DMS53 treated with DMSO at 0.1 percent for 48 hours (cell line): ENCODE results near the gene IL2RA.

Source experiments
- DNase-seq: peaks from one replicate; lab custom pipeline; 2025; ENCODE audit not compliant: unreplicated experiment; lab: John Stamatoyannopoulos, UW

Gene IL2RA

DNA sequence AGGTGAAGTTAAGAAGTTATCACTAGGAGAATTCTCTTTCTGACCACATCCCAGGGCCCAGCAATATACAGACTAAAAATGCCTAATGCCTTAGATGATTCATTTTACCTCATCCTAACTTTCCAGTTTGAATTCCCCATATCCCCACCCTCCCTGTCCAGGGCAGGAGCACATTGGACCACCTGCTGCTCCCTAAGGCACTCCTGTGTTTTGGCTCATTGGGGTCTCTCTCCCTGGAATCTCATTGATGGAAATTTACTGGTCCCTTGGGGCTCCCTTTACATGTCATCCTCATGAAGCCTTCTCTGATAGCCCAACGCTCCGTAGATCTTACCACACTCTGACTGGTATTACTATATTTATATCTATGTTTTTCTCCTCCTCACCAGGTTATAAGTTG is 2.7 kb downstream of the IL2RA start:
- no peak for DNase-seq

DNA sequence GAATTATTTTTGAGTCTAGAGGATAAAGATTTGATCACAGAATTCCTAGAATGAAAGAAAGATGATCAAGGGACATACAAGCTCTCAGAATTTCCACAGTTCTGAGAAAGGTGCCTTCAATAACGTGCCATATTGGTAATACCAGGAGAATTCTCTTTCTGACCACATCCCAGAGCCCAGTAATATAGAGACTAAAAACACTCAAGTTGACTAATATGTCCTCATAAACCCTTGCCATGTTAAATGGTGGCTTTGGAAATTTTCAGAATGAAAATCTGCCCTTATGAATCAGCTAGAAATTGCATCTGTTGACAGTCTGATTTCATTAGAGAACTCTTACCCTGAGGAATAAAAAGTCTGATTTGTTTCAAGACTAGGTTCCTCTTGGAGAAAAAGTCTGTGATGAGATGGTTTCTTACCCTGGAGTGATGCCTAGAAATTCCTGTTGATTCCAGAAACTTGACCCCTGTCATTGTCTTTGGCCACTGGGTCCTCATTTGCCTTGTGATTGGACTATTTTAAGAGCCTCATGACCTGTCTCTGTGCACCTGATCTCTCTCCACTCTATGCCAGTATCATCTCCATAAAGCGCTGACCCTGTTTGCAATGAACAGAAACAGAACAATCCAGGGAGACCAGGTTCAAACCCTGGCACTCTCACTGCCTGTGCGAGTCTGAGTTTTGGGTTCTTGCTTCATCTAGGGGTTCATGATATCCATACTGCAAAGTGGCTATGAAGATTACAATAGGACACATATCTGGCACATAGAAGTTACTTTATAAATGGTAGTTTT is 3.3 kb downstream of the IL2RA start:
- no peak for DNase-seq

DNA sequence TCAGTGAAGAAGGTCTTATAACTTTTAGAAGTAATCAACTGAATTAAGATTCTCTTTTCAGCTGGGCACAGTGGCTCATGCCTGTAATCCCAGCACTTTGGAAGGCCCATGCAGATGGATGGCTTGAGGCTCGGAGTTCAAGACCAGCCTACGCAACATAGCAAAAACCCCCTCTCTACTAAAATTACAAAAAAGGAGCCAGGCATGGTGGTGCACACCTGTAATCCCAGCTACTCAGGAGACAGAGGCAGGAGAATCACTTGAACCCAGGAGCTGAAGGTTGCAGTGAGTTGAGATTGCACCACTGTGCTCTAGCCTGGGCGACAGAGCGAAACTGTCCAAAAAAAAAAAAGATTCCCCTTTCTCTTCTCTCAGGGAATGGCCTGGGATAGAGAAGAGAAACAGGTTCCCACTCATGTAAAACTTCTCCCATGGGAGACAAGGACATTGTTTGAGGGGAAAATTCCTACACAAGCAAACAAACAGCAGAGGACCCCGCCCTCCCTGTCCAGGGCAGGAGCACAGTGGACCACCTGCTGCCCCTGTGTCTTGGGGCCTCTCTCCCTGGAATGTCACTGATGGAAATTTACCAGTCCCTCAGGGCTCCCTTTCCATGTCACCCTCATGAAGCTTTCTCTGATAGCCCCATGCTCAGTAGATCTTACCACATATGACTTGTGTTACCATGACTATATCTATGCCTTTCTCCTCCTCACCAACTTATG is 5.6 kb downstream of the IL2RA start:
- DNase-seq = no peak

DNA sequence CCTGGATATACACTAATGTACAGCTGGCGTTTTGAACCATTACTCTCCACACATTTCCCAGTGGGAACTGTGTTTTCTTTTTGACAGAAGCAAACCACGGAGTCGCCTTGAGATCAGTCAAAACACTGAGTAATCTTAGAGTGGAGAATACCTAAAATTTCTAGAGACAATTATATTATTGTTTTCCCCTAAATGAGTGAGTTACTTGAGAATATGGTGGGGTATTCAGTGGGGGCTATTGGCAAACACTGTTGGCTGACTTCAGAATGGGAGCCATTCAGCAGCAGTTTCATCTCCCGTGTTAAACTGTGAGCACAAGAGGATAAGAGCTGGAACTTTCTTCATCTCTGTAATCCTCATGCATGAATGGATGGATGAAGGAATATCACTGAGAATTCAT is 6.2 kb downstream of the IL2RA start:
- no peak for DNase-seq

DNA sequence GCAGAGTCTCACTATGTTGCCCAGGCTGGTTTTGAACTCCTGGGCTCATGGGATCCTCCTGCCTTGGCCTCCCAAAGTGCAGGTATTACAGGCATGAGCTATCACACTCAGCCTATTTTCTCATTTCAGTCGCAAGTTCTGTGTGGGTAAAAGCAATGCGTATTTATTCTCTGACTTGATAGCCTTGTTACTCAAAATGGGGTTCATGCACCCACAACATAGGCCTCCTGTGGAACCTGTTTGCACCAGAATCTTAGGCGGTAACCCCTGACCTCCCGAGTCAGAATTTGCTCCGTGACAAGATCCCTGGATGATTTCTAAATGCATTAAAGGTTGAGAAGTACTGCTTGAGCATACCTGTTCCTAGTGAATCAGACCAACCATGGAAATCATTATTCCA is 7.3 kb downstream of the IL2RA start:
- no peak for DNase-seq

DNA sequence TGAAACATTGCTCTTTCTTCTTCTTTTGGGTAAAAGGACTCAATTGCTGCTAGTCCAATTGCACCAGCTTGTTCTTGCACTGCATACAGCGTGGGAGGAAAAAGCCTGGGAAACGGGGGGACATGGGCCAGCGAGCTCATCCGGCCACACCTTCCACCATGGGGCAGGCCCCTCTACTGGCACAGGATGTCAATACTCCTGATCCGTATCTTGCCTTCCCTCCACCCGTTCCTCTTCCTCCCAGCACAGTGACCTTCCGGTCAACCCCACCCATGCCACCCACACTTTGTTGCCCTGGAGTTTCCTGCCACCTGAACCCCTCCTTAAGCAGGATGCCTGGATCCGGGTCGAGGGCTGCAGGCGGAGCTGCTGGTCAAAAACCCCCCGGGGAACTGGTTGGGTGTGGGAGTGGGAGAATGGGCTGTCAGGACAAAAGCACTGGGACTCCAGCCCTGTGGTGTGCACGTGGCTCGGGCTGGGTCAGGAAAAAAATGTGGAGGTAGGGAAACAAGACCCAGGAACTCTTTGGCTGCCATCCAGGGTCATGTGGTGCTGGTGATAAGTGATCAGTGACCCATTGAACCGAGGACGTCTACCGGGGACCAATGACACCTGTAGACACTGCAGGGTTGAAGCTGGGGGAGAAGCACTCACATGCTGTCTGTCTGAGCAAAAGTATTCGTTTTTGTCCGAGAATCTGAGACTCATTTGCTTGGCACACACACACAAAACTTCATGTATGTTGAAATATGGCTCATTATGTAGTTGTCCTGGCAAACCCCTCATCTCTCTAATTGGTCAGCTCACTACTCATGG is 8.1 kb downstream of the IL2RA start:
- no peak for DNase-seq

DNA sequence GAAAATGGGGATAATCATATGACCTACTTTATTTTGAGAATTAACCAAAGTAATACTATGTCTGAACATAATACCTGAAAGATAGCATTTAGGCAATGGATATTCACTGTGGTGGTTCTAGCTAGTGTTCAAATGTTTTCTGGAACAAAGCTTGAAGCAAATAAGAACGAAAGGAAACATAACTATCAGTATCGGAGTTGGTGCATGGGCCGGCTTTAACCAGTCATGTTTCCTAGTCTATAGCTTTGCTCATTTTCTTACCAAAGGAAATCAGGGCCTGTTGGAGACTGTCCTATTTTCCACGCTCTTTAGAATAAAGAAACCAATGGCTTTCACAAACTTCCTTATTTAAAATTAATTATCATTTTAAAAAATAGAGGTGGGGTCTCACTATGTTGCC is 8.9 kb downstream of the IL2RA start:
- DNase-seq = no peak

DNA sequence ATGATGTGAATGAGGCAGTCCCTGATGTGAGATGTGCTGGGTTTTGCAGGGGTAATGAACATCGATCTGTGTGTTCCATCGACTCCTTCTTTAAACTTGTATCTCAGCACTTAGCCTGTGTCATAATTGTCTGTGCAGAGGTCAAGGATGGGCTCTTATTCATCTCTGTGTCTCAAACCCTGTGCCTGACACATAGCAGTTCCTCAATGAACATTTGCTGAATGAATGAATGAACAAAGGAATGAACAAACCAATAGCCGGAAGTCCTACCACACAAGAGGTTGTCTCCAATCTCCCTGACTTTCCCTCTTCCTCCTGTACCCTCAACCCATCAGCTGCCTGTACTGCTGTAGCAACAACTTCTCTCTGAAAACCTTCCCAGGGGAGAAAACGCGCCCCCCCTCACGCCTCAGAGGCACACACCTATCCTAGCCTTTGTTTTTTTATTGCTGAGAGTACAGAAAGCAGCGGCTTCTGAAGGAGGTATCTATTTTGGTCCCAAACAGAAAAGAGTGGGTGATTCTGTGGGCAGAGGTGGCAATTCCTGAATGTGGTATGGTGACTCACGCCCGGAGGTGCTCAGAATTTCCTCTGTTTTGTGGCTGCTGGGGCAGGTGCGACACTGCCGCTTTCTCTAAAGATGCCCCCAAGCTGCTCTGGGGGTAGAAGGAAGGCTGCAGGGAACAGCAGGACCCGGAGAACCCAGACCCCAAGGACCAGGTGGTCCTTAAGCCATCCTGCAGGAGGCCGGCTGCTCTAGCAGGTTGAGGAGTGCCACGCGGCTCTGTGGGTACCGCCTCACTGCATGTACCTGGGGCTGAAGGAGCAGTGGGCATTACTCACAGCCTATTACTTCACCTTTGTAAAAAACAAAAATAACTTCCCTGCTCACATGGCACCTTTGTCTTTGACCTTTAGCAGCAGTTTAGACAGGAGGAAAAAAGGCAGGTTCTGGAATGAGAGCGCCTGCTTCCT is 9.6 kb downstream of the IL2RA start:
- no peak for DNase-seq

DNA sequence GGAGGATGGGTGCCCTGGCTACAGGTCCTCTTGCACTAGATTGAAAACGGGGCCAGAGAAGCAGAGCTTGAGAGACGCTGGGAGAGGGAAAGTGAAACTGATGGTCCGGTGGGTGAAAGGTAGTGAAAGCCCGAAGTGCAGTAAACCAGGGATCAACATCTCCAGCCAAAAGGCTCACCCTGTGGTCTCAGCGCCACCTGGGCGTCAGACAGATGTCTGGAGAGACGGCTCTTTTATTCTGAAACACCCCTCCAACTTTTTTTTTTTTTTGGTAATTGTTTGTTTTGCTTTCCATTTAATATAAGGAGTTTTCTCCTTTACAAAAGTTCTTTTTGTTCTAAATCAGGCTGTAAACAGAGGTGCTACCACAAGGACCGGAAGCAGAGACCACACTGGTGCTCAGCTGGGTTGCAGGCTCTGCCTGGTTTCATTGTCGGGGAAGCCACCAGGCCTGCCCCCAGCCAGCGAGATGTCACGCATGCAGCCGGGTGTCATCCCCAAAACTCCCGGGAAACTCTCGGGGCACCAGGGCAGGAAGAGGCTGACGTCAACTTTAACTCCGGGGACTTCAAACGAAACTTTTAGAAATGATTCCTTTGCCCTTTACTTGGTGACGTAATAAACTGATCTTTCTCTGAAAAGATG is 11.2 kb downstream of the IL2RA start:
- peak; percentile 58 for DNase-seq

DNA sequence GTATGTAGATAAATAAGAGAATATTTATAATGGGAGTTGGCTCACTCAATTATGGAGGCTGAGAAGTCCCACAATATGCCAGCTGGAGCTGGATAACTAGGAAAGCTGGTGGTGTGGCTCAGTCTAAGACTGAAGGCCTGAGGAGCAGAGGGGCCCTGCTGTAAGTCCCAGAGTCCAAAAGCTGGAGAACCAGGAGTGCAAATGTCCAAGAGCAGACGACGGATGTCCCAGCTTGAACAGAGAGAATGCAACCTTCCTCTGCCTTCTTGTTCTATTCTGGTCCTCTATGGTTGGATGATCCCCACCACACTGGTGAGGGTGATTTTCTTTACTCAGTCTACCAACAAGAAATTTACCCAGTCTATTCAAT is 13.2 kb downstream of the IL2RA start:
- no peak for DNase-seq

DNA sequence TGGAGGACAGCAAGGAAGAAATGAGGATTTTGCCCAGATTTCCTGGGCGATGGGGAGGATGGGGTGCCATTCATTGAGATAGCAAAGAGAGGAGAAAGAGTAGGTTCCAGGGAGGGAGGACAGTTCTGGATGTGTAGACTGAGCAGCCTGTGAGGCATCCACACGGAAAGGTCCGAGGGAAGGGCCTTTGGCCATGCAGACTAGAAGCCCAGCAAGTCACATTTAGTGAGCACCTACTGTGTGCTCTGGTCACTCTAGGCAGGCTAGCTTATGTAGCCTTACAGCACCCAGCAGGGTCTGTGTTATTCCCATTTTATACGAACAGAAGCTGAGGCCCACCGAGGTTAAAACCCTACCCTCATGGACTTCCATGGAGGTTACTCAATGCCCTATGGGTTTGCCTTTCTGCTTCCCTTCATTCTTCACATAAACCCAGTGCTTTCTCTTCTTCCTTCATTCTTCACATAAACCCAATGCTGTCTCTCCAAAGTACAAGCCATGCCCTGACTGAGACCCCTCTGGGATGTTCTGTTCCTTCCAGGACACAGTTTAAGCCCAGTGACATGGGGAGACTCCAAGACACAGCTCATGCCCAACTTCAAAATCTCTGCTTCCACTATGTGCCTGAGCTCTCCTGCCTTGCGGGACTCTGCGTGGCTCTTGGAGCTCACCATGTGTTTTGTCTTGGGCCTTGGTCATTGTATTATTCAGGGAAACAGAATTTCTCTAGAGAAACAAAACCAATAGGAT is 13.7 kb downstream of the IL2RA start:
- DNase-seq = no peak

DNA sequence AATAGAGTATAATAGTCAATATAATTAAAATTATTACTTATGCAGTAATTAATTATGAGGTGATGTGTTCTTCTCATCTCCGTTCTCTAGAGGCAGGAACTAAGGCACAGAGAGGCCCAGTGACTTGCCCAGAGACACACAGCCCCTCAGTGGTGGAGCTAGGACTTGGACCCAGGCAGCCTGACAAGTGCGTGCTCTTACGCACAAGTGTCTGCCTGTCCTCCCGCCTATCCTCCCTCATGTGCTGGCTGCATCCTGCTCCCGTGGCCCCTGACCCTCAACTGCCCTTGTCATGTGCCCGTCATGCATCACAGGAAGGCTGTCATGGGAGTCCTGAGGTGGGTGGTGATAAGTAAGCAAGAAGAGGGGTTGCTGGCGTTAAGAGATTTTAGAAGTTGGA is 14.3 kb downstream of the IL2RA start:
- no peak for DNase-seq

DNA sequence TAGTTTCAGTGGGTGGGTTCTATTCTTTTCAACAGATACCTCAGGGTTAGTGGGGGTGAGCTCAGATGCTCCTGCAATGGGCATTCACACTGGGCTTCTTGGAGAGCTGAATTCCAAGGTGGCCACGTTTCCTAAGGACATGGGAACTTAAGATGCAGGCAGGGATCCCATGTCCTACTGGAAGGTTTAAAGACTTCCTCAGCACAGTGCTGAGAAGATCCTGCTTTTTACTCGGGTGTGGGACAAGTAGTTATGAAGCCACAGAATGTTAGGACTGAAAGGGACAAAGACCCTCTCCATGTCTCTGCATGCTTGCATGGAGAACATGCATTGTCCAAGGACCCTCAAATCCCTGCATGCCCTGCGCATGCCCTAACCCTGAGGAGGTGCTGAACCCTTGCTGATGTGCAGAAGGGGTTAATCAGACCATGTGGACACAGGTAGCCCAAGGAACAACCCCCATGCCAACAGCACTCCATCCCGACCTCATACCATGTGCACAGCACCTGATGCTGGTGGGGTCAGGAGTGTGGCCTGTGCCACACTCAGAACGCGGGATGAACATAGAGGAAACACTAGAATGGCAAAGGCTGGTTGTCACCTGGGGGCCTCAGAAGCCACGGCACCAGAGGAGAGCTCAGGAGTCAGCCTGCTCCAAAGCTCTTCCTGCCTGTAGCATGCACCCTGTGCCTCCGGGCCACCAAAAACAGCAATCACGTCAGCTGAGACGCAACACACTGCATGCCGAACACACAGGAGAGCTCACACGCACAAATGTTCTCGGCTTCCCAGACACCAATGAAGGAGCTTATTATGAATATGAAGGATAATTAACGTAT is 15.2 kb downstream of the IL2RA start:
- no peak for DNase-seq

DNA sequence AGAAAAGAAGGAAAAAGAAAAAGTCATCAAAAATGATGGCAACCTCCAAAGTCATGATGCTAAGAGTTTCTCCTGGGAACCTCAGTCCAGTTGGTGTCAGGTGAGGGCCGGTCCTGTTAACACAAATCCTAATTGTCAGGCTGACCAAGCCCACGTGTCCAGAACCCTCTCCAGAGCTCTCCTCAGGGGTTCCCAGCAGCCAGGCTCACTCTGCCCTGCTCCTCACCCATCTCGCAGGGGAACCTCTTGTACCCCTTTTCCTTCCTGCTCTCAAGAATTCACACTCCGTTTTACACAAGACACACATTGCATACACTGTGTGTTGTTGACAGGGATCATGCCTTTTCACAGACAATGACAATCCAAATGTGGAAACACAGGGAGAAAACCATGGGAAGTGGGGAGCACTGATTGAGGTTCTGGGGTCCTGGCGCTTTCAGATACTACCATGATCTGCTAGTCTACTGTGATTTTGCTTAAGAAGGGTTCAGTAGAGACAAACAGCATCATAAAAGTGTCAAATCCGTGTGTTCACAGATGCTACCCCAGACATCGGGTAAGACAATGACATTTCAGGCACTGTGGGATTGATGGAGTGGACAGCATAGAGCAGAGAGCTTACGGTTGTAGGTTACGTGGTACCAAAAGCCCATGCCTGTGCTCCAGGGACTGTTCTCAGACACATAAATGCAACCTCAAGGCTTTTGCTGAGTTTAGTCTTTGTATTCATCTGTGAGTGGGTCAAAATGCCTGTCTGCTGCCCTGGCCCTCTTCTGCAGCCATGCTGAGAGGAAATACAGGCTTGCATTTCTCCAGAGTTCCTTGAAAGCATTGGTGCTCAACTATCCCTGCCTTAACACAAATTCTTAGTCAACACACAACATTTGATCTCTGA is 16.0 kb downstream of the IL2RA start:
- no peak for DNase-seq

DNA sequence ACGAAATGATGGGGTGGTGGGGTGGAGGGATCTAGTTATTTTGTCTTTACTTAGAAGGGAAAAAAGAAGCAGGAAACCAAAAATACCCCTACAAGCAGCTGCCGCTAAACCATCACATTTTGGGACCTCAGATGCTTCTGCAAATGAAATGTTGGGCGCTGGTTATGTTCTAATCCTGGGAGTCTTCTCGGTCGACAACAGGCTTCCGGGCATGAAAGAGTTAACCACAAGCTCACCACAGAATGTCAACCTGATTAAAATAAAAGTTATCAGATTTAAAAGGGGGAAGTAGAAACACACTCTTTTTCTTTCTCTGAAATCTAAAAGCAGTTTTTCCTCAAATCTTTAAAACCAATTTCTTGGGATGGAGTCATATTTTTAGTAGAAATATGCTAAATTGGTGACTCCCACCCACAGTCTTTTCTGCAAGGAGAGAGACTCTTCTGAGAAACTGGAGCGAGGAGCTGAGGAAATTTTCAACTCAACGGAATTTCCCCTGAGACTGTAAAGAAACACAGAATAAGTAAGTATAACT is 16.8 kb downstream of the IL2RA start:
- DNase-seq = no peak

DNA sequence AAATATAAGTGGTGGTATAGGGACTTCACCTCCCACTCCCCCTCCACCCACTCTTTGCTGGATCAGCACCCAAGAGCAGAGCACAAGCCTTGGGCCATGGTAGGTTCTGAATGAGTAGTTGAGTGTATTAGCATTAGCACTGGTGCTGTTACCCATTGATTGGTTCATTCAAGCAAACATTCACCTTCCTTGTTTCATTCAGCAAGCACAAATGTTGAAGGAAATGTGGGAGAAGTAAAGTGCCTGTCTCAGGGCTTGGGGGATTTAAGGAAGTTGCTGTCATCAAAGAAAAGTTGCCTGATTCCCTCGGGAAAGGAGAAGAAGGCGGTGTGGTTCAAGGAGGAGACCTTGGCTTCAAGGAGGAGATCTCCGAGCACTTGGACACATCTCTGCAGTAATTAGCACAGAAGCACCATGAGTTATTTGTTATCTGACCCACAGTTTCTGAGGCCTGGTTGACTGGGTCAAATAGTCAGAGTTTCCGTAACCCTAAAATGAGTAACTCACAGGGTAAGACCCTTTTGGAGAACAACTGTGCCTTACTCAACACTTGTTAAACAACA is 17.3 kb downstream of the IL2RA start:
- no peak for DNase-seq

DNA sequence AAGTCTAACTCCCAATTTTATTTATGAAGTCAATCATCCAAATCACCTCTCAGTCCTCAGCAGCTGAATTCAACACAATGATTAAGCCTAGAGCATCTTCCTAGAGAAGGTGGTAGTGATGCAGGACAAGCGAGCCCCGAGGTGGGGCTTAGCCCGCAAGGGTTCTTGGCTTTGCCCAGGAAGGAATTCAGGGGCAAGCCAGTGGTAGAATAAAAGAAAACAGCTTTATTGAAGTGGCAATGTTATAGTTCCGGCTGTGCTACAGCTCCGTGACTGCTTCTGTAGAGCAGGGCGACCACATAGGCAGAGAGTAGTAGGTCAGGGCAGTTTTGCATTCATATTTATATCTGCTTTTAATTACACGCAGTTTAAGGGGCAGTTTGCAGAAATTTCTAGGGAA is 18.1 kb downstream of the IL2RA start:
- no peak for DNase-seq
